ENCODE data around the gene DUSP19. TPM values are rescaled to one million over a fixed set of nuclear protein-coding genes. Genes with fewer than 3 reads are reported as not detected.

The DUSP19 gene
- total and polyA plus RNA-seq, 2 of the 13 experiments (the other 11 are each of a cell fraction or from before 2014, with no cell fraction given) = 1.3 to 1.9 TPM

DNA sequence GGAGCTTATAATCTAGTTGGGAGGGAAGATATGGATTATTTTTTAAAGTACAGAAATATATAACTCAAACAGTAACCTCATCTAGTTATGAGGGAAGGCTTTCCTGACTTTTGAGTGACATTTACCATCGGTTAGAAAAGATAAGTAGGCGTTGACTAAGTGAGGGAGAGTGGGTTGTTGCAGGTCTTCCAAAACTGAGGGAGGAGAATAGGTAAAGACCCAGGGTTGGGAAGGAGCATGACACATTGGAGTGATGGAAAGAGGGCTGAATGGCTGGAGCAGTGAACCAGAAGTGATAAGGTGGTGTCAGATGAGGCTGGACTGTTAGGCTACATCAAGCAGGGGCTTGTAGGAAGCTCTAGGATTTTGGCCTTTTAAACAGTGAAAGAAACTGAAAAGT is 35.1 kb downstream of the DUSP19 start (continued):
- TF ChIP-seq, protein P1, sequence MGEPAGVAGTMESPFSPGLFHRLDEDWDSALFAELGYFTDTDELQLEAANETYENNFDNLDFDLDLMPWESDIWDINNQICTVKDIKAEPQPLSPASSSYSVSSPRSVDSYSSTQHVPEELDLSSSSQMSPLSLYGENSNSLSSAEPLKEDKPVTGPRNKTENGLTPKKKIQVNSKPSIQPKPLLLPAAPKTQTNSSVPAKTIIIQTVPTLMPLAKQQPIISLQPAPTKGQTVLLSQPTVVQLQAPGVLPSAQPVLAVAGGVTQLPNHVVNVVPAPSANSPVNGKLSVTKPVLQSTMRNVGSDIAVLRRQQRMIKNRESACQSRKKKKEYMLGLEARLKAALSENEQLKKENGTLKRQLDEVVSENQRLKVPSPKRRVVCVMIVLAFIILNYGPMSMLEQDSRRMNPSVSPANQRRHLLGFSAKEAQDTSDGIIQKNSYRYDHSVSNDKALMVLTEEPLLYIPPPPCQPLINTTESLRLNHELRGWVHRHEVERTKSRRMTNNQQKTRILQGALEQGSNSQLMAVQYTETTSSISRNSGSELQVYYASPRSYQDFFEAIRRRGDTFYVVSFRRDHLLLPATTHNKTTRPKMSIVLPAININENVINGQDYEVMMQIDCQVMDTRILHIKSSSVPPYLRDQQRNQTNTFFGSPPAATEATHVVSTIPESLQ (CRISPR knock-in tag; conservative IDR thresholded peaks at IDR 0.05) = no peak
- TF ChIP-seq, protein P2, sequence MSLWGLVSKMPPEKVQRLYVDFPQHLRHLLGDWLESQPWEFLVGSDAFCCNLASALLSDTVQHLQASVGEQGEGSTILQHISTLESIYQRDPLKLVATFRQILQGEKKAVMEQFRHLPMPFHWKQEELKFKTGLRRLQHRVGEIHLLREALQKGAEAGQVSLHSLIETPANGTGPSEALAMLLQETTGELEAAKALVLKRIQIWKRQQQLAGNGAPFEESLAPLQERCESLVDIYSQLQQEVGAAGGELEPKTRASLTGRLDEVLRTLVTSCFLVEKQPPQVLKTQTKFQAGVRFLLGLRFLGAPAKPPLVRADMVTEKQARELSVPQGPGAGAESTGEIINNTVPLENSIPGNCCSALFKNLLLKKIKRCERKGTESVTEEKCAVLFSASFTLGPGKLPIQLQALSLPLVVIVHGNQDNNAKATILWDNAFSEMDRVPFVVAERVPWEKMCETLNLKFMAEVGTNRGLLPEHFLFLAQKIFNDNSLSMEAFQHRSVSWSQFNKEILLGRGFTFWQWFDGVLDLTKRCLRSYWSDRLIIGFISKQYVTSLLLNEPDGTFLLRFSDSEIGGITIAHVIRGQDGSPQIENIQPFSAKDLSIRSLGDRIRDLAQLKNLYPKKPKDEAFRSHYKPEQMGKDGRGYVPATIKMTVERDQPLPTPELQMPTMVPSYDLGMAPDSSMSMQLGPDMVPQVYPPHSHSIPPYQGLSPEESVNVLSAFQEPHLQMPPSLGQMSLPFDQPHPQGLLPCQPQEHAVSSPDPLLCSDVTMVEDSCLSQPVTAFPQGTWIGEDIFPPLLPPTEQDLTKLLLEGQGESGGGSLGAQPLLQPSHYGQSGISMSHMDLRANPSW (CRISPR knock-in tag; IDR thresholded peaks at IDR 0.05; ENCODE audit: borderline replicate concordance) = no peak
- TF ChIP-seq MEIS1 (CRISPR knock-in tag; IDR thresholded peaks at IDR 0.05; ENCODE audit: borderline replicate concordance) (no peak), RFX3 (CRISPR knock-in tag; IDR thresholded peaks at IDR 0.05) (no peak)

DNA sequence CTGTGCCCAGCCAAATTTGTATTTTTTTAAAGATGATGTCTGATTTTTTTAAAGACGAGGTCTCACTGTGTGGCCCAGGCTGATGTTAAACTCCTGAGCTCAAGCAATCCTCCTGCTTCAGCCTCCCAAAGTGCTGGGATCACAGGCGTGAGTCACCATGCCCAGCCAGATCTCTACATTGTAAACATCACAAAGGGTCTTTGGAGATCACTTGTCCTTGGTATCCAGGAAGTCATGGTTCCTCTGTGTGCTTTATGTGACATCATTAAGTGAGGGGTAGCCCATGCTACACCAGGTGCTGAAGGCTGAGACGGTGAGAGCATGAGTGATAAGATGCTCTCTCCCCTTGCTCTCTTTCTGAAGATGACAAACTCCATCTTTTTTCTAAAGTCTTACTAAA is 38.7 kb downstream of the DUSP19 start:
- in situ Hi-C loops (cut with HindIII; ENCODE audit: extremely low pct_ligation_motif_present, low pct_unique_long_range_greater_than_20kb) = no loop called here
- WGBS (ENCODE audit: low lambda C conversion rate) = 12% methylated on average over 3 of the region's 3 CpGs

More for the DNA sequence above, 38.7 kb downstream of the DUSP19 start:
- no peaks in the 10 kb centered on the region for H3K79me2 ChIP-seq (ENCODE audit: insufficient read depth, low read length)
- no peaks in the 10 kb centered on the region for H3K9me3 ChIP-seq (ENCODE audit: low read length)
- H3K9ac ChIP-seq (ENCODE audit: insufficient read depth, low read depth, low read length) = no peak overlapping the region
- intact Hi-C loops (cut with micrococcal nuclease; ENCODE audit: unreplicated experiment) = no loop called here
- H3K27me3 ChIP-seq (ENCODE audit: control insufficient read depth in 1 of 2, insufficient read depth in 2 of 2, low read length in 2 of 2) = peaks cover 0 to 4% of the 10 kb centered on the region in 2 experiments; a peak in 1 of 5 replicates
- ChIA-PET POLR2A (no interaction called here), CTCF (ENCODE audit: low intra/inter-chr PET ratio, low total read pairs) (no interaction called here)
- DNase-seq (ENCODE audit: low spot score) (peak; percentile 12), FAIRE-seq (no peak), ATAC-seq (no peak)
- no peak overlapping the region for H3K27ac ChIP-seq (ENCODE audit: extremely low read length, insufficient read depth, low read length)
- H3K4me1 ChIP-seq (ENCODE audit: insufficient read depth, low read length) = no peaks in the 10 kb centered on the region
- no peak overlapping the region for H3K4me2 ChIP-seq (ENCODE audit: low read depth, low read length)
- no peaks in the 10 kb centered on the region for H4K20me1 ChIP-seq (ENCODE audit: insufficient read depth, low read length)
- no TSS peak for BruUV-seq (replicated peaks)
- H2AFZ ChIP-seq (ENCODE audit: low read length) = no peak overlapping the region
- no peaks in the 10 kb centered on the region for H3K36me3 ChIP-seq (replicated peaks in 1 of 2; ENCODE audit: control insufficient read depth in 1 of 2, insufficient read depth in 2 of 2, low read length in 2 of 2)
- TF ChIP-seq ZNF430 (CRISPR knock-in tag; IDR thresholded peaks at IDR 0.05) (no peak), RFX1 (IDR thresholded peaks at IDR 0.05) (no peak), CREB1 (IDR thresholded peaks at IDR 0.05) (peak; percentile 64), CREB1 (CRISPR knock-in tag; IDR thresholded peaks at IDR 0.05) (no peak), ZFP36L2 (CRISPR knock-in tag; IDR thresholded peaks at IDR 0.05) (no peak), SAP130 (CRISPR knock-in tag; IDR thresholded peaks at IDR 0.05; ENCODE audit: low read depth) (no peak), FOSL2 (CRISPR knock-in tag; IDR thresholded peaks at IDR 0.05) (peak; percentile 74), ZNF883 (CRISPR knock-in tag; IDR thresholded peaks at IDR 0.05; ENCODE audit: not compliant biosample characterization) (no peak), FOXK1 (CRISPR knock-in tag; IDR thresholded peaks at IDR 0.05; ENCODE audit: borderline replicate concordance, low read depth) (no peak)
- TF ChIP-seq, protein P3, sequence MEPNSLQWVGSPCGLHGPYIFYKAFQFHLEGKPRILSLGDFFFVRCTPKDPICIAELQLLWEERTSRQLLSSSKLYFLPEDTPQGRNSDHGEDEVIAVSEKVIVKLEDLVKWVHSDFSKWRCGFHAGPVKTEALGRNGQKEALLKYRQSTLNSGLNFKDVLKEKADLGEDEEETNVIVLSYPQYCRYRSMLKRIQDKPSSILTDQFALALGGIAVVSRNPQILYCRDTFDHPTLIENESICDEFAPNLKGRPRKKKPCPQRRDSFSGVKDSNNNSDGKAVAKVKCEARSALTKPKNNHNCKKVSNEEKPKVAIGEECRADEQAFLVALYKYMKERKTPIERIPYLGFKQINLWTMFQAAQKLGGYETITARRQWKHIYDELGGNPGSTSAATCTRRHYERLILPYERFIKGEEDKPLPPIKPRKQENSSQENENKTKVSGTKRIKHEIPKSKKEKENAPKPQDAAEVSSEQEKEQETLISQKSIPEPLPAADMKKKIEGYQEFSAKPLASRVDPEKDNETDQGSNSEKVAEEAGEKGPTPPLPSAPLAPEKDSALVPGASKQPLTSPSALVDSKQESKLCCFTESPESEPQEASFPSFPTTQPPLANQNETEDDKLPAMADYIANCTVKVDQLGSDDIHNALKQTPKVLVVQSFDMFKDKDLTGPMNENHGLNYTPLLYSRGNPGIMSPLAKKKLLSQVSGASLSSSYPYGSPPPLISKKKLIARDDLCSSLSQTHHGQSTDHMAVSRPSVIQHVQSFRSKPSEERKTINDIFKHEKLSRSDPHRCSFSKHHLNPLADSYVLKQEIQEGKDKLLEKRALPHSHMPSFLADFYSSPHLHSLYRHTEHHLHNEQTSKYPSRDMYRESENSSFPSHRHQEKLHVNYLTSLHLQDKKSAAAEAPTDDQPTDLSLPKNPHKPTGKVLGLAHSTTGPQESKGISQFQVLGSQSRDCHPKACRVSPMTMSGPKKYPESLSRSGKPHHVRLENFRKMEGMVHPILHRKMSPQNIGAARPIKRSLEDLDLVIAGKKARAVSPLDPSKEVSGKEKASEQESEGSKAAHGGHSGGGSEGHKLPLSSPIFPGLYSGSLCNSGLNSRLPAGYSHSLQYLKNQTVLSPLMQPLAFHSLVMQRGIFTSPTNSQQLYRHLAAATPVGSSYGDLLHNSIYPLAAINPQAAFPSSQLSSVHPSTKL (CRISPR knock-in tag; IDR thresholded peaks at IDR 0.05) = peak; percentile 13; the same call in 1 of the 2 replicates
- TF ChIP-seq, protein P4, sequence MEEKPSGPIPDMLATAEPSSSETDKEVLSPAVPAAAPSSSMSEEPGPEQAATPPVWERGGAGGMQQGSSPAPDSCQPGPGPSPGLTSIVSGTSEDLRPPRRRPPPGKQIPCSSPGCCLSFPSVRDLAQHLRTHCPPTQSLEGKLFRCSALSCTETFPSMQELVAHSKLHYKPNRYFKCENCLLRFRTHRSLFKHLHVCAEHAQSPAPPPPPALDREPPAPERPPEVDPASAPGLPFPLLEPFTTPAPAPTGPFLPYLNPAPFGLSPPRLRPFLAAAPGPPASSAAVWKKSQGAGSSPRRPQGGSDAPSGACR (CRISPR knock-in tag; IDR thresholded peaks at IDR 0.05) = no peak
- H3K4me3 ChIP-seq (replicated peaks in 1 of 3; ENCODE audit: insufficient read depth in 1 of 3, low read depth in 2 of 3, low read length in 3 of 3) = no peak overlapping the region
